KG1 (cell line): ENCODE measurements around the gene C1orf35.

Experiments
- DNase-seq: peaks from one replicate; lab custom pipeline; 2025; lab: John Stamatoyannopoulos, UW

Gene C1orf35

DNA sequence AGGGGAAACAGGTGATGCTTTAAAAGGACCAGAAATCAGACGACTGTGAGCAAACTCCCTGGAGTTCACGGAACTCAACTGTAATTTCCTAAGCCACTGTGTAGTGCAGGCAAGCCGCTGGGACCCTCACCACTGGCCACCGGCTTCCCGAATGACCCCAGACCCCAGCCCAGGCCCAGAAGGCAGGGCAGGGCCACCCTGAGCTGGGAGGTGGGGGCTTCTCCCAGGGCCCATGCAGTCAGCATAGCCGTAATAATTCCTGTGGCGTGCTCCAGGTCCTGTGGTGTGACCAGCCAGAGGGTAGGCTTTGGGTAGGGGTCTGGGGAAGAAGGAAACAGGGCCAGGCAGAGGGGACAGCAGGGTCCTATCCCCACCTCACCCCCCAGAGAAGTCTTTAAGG, 24.1 kb downstream of the C1orf35 start:
- DNase-seq = no peak

DNA sequence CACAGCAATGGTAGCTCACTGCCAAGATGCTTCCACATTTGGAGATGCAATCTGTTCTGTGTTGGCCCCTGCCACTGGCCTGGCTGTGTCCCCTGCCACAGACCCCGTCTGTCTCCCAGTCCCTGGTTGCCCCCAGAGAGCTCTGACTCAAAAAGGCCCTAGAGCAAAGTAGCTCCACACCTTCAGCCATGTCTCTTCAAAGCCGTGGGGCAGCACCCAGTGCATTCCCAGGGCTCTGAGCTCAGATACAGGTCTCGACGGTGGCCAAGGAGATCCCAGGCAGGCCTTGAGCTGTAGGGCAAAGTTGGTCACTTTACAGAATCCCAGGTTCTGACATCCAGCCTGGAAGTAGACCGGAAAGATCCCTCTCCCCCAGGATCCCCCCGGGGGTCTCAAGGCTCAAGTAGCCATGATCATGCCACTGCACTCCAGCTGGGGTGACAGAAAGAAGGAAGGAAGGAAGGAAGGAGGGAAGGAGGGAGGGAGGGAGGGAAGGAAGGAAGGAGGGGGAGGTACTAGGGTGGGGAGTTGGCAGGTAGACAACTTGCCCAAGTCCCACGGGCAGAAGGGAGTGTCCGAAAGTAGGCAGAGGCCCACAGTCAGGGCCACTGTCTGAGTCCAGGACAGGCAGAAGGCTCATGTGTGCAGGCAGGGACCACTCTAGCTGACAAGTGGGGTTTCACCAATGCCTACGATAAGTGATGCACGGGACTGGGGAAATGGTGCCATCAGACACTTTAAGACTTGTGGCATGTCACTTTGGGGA, 25.4 kb downstream of the C1orf35 start:
- no peak for DNase-seq

DNA sequence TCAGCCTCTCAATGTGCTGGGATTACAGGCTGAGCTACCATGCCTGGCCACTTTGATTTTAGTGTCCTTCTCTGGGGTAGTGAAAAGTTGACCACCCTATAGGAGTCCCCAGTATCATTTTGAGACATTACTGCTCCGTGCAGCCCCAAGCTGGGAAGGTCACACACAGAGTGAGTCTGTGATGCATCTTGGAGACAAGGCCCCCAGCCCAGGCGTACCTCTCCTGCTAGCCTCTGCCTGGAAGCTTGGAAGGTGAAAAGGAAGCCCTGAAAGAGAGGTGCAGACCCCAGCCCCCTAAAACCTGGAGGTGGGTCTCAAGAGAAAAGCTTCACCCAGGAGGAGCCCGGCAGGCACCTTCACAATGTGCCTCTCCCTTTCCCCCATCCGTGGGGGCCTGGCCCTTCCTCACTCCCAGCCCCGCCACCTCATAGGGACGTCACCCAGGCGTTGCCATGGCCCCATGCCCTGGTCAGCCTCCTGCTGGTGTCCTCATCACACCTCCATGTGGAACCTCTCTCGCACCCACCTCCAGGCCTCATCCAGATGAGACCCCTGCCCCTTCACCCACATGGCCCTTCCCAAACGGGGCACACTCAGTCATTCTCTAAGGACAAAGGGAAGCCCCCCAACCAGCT, 26.2 kb downstream of the C1orf35 start:
- no peak for DNase-seq

DNA sequence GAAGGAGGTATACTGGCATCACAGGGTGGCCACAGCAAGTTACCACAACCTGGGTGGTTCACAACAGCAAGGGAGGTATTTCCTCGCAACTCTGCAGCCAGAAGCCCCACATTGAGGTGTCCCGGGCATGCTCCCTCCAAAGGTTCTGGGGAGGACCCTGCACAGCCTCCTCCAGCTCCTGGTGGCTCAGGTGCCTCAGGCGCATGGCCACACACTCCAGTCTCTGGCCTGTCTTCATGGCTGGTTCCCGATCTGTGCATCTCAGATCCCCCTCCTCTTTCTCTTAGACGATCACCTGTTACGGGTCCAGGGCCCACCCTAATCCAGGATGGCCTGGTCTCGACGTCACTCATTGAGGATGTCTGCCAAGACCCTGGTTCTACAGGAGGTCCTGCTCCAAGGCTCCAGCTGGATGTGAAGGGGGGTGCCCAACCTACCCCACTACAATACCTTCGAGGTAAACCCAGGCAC, 27.3 kb downstream of the C1orf35 start:
- no peak for DNase-seq

GRCh38 chr1:228074954-228075730, 28.0 kb downstream of the C1orf35 start:
- no peak for DNase-seq

DNA sequence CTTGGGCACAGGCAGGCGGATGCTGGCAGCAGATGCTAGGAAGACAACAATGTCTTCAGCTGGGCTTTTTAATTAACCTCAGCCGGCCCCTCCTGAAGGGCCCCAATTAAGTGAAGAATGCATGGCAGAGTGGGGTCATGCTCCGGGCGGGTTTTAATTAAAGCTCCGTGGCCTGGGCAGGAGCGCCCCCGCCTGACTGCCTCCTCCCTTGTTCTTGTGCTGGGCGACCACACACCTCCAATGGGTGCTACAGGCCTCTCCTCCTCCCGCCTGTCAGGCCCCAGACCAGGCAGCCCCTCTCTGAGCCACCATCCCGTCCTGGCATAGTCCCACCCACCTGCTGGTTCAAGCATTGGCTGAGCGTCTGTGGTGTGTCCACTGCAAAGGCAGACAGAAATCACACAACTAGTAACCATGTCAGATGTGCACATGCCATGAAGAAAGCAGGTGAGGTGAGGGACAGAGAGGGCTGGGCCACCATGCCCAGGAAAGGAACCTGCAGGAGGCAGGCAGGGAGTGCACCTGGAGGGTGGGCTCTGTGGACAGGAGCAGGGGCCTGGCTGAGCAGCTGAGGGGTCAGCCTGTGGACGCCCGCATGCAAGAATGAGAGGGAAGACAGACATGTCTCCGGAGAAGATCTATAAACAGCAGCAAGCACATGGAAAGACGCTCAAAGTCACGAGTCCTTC, 29.1 kb downstream of the C1orf35 start:
- no peak for DNase-seq

GRCh38 chr1:228073061-228073856, 29.9 kb downstream of the C1orf35 start:
- DNase-seq = no peak

GRCh38 chr1:228072658-228073043, 30.5 kb downstream of the C1orf35 start:
- DNase-seq = no peak

- no peak for DNase-seq
Measured at GRCh38 chr1:228071839-228072657, 31.1 kb downstream of the C1orf35 start.

DNA sequence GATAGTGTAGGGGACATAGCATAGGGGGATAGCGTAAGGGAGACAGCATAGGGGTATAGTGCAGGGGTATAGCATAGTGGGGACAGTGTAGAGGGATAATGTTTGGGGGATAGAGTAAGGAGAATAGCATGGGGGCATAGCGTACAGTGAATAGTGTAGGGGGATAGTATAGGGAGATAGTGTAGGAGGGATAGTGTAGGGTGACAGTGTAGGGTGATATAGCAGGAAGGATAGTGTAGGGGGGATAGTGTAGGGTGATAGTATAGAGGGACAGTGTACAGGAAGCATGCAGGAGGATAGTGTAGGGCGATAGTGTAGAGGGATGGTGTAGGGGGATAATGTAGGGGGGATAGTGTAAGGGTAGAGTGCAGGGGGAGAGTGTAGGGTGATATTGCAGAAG, 32.3 kb downstream of the C1orf35 start:
- DNase-seq = no peak

DNA sequence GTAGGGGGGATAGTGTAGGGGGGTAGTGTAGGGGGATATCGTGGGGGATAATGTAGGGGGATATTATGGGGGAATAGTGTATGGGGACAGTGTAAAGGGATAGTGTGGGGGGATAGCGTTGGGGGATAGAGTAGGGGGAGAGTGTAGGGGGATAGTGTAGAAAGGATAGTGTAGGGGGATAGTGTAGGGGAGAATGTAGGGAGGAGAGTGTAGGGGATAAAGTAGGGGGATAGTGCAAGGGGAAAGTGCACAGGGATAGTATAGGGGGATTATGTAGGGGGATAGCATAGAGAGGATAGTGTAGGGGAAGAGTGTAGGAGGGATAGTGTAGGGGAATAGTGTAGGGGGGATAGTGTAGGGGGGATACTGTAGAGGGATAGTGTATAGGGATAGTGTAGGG, 33.0 kb downstream of the C1orf35 start:
- DNase-seq = no peak

DNA sequence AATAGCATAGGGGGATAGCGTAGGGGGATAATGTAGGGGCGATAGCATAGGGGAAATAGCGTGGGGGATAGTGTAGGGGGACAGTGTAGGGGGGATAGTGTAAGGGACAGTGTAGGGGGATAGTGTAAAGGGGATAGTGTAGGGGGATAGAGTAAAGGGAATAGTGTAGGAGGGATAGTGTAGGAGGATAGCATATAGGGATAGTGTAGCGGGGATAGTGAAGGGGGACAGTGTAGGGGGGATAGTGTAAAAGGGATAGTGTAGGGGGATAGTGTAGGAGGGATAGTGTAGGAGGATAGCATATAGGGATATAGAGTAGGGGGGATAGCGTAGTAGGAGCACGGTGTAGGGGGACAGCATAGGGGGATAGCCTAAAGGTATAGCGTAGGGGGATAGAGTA, 34.8 kb downstream of the C1orf35 start:
- DNase-seq = no peak

DNA sequence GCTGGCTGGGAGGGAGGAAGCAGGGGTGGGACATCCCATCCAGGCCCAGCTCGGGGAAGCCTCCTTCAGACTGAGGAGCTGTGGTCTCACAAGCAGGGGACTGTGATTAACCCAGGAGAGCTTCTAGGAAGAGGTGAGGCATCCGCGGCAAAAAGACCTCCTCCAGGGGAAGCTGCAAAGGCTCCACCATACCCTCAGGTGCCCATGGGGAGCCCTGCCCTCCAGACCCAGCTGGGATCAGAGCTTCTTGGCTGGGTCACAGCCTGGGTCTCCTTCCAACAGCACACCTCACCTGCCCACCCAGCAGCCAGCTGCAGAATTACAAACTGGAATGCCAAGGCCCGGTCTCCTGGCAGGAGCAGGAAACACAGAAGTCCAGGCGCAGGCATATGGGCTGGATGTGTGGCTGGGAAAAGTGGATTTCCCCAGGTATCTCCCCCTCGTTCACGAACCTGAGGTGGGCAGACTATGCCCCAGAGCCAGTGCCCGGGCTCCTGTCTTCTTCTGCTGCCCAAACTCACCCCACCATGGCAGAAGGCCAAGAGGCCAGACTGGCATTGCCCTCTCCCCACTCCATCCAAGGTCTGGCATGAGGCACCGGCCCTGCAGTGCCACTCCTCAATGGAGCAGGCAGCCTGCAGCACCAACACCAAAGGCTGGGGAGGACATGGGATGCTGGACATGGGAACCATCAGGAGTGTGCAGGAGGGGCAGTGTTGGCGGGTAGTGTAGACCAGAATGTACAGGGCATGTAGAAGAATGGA, 36.1 kb downstream of the C1orf35 start:
- no peak for DNase-seq

- no peak for DNase-seq
Measured at GRCh38 chr1:228066416-228066815, 36.7 kb downstream of the C1orf35 start.

DNA sequence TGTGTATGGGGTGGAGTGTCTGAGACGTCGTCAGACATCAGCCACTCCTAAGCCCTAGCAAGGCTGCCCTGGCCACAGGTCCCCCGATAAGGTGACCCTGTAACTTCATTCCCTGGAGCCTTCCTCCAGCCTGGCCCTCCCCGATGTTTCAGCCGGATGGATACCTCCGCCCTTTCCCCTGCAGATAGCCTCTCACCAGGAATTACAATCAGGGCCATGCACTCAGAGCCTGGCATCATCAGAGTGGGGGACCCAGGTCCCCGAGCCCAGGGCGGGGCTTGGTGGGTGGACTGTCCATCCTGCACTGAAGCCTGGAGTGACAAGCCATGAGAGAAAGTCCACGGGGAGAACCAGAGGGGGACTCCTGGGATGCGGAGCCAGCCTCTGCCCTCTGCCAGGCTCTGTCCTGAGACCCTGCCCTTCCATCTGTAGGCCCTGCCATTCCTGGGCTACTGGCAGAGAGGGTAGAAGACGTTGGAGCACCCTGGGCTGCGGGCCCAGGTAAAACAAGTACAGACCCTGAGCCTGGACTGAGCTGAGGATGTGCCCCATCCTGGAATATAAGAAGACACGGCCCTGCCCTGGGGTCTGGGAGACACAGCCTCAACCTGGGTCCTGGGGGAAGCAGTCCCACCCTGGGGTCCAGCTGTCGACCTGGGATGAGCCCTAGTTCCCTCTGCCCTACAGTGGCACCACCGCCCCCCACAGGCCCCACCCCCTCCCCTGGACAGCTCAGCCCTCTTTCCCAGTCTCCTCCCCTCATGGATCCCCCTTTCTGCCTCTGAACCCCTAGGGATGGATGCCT, 37.4 kb downstream of the C1orf35 start:
- DNase-seq = no peak

DNA sequence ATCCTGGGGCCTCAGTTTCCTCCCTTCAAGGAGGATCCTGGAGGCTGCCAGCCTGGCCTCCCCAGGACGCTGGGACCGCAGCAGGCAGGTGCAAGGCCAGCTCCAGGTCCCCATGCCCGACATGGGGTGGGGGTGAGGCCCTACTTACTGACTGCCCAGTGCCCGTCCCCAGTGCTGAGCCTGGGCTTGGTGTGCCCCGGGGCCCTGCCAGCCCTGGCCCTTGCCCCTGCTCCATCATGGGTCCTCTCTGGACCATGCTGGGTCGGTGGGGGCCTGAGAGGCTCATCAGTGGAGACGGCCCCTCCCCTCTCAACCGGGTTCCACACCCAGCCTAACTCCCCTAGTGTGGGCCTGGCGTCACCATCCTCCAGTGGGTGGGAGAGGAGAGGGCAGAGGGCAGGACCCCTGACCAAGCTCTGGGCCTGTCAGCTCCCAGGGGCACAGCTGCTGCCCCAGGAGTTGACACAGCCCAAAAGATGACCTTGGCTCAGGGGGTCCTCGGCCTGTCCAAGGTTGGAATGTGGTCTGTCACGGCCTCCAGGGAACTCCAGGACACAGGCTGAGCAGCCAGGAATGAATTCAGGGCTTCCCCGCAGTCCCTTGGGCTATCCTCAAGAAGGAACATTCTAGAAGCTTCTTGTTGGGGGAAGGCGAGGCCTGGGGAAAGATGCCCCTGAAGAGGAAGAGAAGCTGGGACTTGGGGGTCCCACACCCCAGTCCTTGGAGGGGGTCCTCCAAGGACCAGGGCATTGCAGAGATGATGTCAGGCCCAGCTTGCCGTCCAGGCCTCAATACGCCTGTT, 38.2 kb downstream of the C1orf35 start:
- no peak for DNase-seq

DNA sequence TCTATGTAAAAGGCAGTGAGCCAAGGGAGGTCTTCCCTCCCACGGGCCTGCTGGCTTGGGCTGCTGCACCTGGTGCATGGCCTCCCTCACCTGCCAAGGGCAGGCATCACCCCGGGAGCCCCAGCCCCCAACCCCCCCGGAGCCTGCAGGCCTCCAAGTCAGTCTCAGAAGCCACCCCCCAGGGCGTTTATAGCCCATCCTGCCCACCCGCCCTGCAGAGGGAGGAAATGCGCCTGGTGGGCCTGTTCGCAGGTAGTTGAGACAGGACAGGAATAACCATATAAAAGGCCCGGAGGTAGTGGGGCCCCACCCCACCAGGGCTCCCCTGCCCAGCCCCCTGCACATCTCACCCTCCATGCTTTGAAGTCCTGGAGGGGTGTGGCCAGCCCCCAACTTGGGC, 38.8 kb downstream of the C1orf35 start:
- no peak for DNase-seq
